Subcutaneous abdominal adipose tissue (tissue), 5 donors: Measurements from ENCODE around the gene EIF4G2.
"Not testable (repeated sequence)": the region's sequence is repeated elsewhere in the genome, so short reads cannot be mapped to it uniquely, and the experiment has no call there.

ENCODE experiments used
- H3K27ac ChIP-seq: one replicate; pipeline ENCODE4 v1.7.0; 2013; ENCODE audit warnings: low read depth, mild to moderate bottlenecking, inconsistent platforms, low read length, moderate library complexity
- H3K27me3 ChIP-seq, 5 donors: one replicate each; pipeline ENCODE4 v1.7.0; 2013; ENCODE audit warnings: low read length in 5 of 5, inconsistent platforms in 1 of 5; ENCODE audit not compliant: control insufficient read depth in 5 of 5, insufficient read depth in 4 of 5
- H3K36me3 ChIP-seq, 5 donors: one replicate each; pipeline ENCODE4 v1.7.0; 2013; ENCODE audit warnings: low read length in 5 of 5; ENCODE audit not compliant: control insufficient read depth in 5 of 5, insufficient read depth in 5 of 5
- H3K4me1 ChIP-seq, 5 donors: one replicate each; pipeline ENCODE4 v1.7.0; 2013; ENCODE audit warnings: low read length in 5 of 5, mild to moderate bottlenecking in 3 of 5, moderate library complexity in 1 of 5; ENCODE audit not compliant: control insufficient read depth in 5 of 5, insufficient read depth in 5 of 5
- H3K4me3 ChIP-seq, 5 donors: one replicate each; pipeline ENCODE4 v1.7.0; 2013; ENCODE audit warnings: low read length in 5 of 5, low read depth in 1 of 5
- H3K9ac ChIP-seq, 5 donors: one replicate each; pipeline ENCODE4 v1.7.0; 2013; ENCODE audit warnings: low read length in 5 of 5, mild to moderate bottlenecking in 4 of 5, moderate library complexity in 3 of 5
- H3K9me3 ChIP-seq, 5 donors: one replicate each; pipeline ENCODE4 v1.7.0; 2013; ENCODE audit warnings: low read length in 5 of 5; ENCODE audit not compliant: control insufficient read depth in 5 of 5
- donor health status: healthy.
- donor health status: healthy.
- donor health status: healthy.
- donor health status: healthy.
- donor health status: healthy.

Gene EIF4G2

DNA sequence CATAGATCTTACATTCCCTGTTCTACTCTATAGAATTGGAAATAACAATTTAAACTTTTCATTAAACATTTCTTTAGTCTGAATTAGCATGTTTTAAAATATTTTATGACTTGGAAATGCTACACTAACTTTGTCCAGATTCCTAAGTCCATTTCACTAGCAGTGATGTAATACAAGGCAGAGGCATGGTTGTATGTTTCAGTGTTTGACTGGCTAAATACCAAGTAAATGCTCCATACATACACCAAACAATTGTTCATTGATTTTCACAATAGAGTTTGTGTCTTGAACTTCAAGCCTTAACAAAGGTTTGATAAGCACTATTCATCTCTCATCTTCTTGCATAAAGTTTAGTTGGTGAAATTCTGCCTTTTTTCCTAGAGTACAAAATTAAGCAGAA is 35.6 kb upstream of the EIF4G2 start:
- H3K4me3 ChIP-seq = no peak overlapping the region
- H3K27me3 ChIP-seq = no peaks in the 10 kb centered on the region
- H3K36me3 ChIP-seq = no peaks in the 10 kb centered on the region
- peaks cover 0 to 26% (median 5%) of the 10 kb centered on the region in 5 donors for H3K4me1 ChIP-seq
- H3K9ac ChIP-seq = no peak overlapping the region
- peak overlapping the region; percentile 34 for H3K27ac ChIP-seq
- H3K9me3 ChIP-seq = no peaks in the 10 kb centered on the region

DNA sequence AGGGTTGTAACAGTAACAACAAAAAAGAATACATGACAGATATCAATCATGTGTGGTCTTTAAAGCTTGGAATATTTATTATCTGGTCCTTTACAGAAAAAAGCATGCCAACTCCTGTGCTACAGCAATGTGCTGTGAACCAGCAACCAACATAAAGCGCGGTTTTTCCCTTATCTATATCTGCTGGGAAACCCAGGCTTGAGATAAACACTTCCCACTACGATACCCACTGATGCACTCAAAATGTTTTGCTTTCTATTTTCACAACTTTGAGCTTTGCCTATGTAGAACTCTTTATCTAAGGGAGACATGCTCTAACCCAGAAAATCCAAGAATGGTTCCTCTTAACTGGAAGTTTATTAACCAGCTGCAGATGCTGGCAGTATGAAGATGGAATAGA is 30.2 kb upstream of the EIF4G2 start:
- no peak overlapping the region for H3K4me3 ChIP-seq
- H3K9me3 ChIP-seq = no peaks in the 10 kb centered on the region
- H3K27me3 ChIP-seq = no peaks in the 10 kb centered on the region
- no peaks in the 10 kb centered on the region for H3K36me3 ChIP-seq
- no peak overlapping the region for H3K9ac ChIP-seq
- no peak overlapping the region for H3K27ac ChIP-seq
- peaks cover 0 to 5% (median 0%) of the 10 kb centered on the region in 5 donors for H3K4me1 ChIP-seq

DNA sequence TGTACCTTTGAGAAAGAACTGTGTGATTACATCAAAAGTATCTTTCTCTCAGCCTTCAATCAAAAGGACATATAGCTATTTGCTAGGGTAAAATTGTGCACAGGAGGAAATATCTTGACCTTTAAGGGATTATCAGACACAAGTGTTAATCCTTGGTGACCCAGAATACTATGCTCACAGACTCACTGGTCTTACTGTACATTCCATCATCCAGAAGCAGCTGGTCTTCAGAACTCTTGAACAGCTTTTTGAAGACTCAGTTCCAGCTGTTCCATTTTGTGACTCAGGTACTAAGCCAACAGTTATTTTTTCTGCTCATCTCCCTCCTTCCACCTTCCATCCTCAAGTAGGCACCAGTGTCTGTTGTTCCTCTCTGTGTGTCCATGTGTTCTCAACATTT is 29.4 kb upstream of the EIF4G2 start:
- H3K36me3 ChIP-seq = no peaks in the 10 kb centered on the region
- H3K9ac ChIP-seq = no peak overlapping the region
- no peaks in the 10 kb centered on the region for H3K27me3 ChIP-seq
- no peaks in the 10 kb centered on the region for H3K9me3 ChIP-seq
- no peak overlapping the region for H3K4me3 ChIP-seq
- H3K27ac ChIP-seq = no peak overlapping the region
- H3K4me1 ChIP-seq = peaks cover 0 to 4% (median 0%) of the 10 kb centered on the region in 5 donors

DNA sequence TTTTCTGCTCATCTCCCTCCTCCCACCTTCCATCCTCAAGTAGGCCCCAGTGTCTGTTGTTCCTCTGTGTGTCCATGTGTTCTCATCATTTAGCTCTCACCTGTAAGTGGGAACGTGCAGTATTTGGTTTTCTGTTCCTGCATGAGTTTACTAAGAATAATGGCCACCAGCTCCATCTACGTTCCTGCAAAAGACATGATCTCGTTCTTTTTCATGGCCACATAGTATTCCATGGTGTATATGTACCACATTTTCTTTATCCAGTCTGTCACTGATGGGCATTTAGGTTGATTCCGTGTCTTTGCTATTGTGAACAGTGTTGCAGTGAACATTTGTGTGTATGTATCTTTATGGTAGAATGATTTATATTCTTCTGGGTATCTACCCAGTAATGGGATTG is 28.2 kb upstream of the EIF4G2 start:
- not testable (repeated sequence) for H3K4me3 ChIP-seq, H3K36me3 ChIP-seq, H3K9me3 ChIP-seq, H3K27ac ChIP-seq, H3K27me3 ChIP-seq, H3K9ac ChIP-seq, H3K4me1 ChIP-seq

DNA sequence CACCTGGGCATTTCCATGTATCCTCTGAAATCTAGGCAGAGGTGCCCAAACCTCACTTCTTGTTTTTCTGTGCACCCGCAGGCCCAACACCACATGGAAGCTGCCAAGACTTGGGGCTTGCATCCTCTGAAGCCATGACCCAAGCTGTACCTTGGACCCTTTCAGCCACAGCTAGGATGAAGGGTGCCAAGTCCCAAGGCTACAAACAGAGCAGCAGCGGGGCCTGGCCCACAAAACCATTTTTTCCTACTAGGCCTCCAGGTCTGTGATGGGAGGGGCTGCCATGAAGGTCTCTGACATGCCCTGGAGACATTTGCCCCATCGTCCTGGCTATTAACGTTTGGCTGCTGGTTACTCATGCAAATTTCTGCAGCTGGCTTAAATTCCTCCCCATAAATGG is 20.4 kb upstream of the EIF4G2 start:
- no peak overlapping the region for H3K9ac ChIP-seq
- H3K27me3 ChIP-seq = no peaks in the 10 kb centered on the region
- no peak overlapping the region for H3K27ac ChIP-seq
- no peaks in the 10 kb centered on the region for H3K9me3 ChIP-seq
- H3K36me3 ChIP-seq = no peaks in the 10 kb centered on the region
- H3K4me3 ChIP-seq = no peak overlapping the region
- no peaks in the 10 kb centered on the region for H3K4me1 ChIP-seq

DNA sequence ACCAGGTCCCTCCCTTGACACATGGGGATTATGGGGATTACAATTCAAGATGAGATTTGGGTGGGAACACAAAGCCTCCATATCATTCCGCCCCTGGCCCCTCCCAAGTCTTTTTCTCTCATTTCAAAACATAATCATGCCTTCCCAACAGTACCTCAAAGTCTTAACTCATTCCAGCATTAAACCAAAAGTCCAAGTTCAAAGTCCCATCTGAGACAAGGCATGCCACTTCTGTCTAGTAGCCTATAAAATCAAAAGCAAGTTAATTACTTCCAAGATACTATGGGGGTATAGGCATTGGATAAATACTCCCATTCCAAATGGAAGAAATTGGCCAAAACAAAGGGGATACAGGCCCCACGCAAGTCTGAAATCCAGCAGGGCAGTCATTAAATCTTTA is 19.7 kb upstream of the EIF4G2 start:
- Histone ChIP-seq H3K4me3 (no peak overlapping the region), H3K36me3 (no peaks in the 10 kb centered on the region), H3K4me1 (no peaks in the 10 kb centered on the region), H3K9me3 (no peaks in the 10 kb centered on the region), H3K9ac (no peak overlapping the region), H3K27ac (no peak overlapping the region), H3K27me3 (no peaks in the 10 kb centered on the region)

DNA sequence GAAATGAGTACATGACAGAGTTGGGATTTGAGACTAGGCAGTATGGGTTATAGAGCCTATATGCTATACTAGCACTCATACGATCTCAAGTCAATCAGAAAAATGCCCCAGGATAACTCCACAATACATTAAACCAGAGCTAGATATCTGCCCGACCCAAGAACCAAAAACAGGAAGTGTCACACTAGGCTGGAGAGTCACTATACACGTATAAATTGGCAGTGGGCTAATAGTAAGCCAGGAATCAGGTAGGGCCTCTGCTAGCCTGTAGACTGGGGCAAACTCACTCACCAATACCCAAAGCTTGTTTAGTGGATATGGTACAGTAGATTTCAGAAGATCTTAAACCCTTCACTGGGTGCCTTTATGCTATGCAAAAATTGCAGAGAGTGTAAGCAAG is 16.2 kb upstream of the EIF4G2 start:
- no peaks in the 10 kb centered on the region for H3K36me3 ChIP-seq
- H3K4me1 ChIP-seq = no peaks in the 10 kb centered on the region
- no peak overlapping the region for H3K9ac ChIP-seq
- no peaks in the 10 kb centered on the region for H3K9me3 ChIP-seq
- H3K27ac ChIP-seq = no peak overlapping the region
- H3K27me3 ChIP-seq = no peaks in the 10 kb centered on the region
- H3K4me3 ChIP-seq = no peak overlapping the region

DNA sequence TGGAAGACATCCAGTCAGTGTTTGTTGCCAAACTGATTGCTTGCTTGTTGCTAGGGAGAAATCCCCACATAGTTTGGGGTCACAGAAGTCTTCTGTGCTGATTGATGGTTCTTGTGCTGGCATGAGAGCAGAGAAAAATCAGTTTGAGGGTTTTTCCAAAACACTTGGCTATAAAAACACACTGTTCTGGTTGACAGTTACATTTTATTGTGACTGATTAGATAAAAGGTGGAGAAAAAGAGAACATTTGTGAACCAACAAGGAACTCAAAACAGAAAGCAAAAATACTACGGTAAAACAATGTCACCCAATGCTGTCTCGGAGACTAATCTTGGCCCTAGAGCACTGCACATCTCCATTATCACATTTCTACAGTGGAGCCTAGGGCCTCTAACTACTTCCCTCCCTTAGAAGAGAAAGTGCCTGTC is 14.4 kb upstream of the EIF4G2 start:
- no peak overlapping the region for H3K27ac ChIP-seq
- H3K4me3 ChIP-seq = no peak overlapping the region
- H3K27me3 ChIP-seq = no peaks in the 10 kb centered on the region
- no peaks in the 10 kb centered on the region for H3K4me1 ChIP-seq
- no peak overlapping the region for H3K9ac ChIP-seq
- H3K36me3 ChIP-seq = no peaks in the 10 kb centered on the region
- no peaks in the 10 kb centered on the region for H3K9me3 ChIP-seq

DNA sequence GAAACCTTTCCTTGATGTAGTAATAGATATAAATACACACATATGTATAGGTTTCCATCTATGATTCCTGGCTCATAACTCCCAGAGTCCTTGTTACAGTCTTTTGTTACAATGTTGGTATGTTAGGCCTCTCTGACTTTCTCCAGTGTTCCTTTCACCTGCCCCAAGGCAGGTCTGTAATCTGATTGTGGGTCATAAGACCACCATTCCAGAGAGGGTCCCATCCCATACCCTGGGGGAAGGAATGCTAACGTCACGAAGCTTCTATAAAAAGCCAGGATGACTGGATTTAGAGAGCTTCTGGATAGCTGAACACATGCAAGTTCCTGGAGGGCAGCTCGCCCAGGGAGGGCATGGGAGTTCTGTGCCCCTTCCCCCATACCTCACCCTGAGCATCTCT is 13.8 kb upstream of the EIF4G2 start:
- H3K9ac ChIP-seq, H3K4me3 ChIP-seq, H3K27me3 ChIP-seq, H3K36me3 ChIP-seq, H3K9me3 ChIP-seq, H3K4me1 ChIP-seq, H3K27ac ChIP-seq: not testable (repeated sequence)

DNA sequence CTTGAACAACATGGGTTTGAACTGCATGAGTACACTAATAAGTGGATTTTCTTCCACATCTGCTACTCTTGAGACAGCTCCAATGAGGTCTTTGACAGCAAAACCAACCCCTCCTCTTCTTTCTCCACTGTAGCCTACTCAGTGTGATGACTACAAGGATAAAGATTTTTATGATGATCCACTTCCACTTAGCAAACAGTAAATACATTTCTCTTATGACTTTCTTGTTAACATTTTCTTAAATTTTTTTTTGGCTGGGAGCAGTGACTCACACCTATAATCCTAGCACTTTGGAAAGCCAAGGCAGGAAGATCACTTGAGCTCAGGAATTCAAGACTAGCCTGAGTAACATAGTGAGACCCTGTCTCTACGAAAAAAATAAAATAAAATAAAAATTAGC is 9.9 kb upstream of the EIF4G2 start:
- Histone ChIP-seq H3K4me3 (no peak overlapping the region), H3K27me3 (no peaks in the 10 kb centered on the region), H3K36me3 (no peaks in the 10 kb centered on the region), H3K9ac (no peak overlapping the region), H3K9me3 (no peaks in the 10 kb centered on the region), H3K27ac (no peak overlapping the region), H3K4me1 (peaks cover 0 to 6% (median 5%) of the 10 kb centered on the region in 5 donors)

DNA sequence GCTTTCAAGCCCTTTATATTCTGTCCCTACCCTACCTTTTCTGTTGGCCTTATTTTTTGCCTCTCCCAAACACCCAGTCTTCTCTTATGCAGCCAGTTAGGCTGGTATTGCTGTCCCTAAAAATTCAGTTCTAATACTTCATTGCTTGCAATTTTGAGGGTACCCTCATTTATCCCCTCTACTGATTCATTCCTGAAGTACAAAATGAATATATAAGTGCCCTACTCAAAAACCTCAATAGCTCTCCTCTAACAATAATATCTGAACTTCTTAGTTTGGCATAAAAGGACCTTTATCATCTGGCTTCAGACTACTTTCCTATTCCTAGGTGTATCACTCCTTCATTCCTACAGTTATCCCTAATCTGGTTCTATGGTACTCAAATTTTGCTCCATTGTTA is 5.2 kb upstream of the EIF4G2 start:
- Histone ChIP-seq H3K4me3 (no peak overlapping the region), H3K4me1 (peaks cover 0 to 18% (median 15%) of the 10 kb centered on the region in 5 donors), H3K9me3 (no peaks in the 10 kb centered on the region), H3K9ac (no peak overlapping the region), H3K27ac (no peak overlapping the region), H3K27me3 (no peaks in the 10 kb centered on the region), H3K36me3 (no peaks in the 10 kb centered on the region)
